ENCODE measurements around the gene DNM3.
"Not testable (repeated sequence)": the region's sequence is repeated elsewhere in the genome, so short reads cannot be mapped to it uniquely, and the experiment has no call there.

Gene DNM3

GRCh38 chr1:171841050-171841910 lies at the start of gene DNM3:
Gene DNM3, plus strand, starts transcription at chr1:171841498. Its CDS starts 159 bp downstream, at chr1:171841657.
- DNase-seq (ENCODE audit: low spot score), result peak; percentile 92

GRCh38 chr1:171792656-171793369 lies 48.5 kb upstream of the DNM3 start:
- no peak for DNase-seq (ENCODE audit: low spot score)

GRCh38 chr1:171793636-171794035 lies 47.7 kb upstream of the DNM3 start:
- no peak for DNase-seq (ENCODE audit: low spot score)

- no peak for DNase-seq (ENCODE audit: low spot score)
These were observed 47.2 kb upstream of the DNM3 start for GRCh38 chr1:171794085-171794484.

- no peak for DNase-seq (ENCODE audit: low spot score)
These were observed 44.7 kb upstream of the DNM3 start for GRCh38 chr1:171796592-171796991.

- DNase-seq (ENCODE audit: low spot score), result no peak
These were observed 43.0 kb upstream of the DNM3 start for GRCh38 chr1:171798311-171798710.

- no peak for DNase-seq (ENCODE audit: low spot score)
These were observed 42.5 kb upstream of the DNM3 start for GRCh38 chr1:171798765-171799164.

- no peak for DNase-seq (ENCODE audit: low spot score)
These were observed 42.1 kb upstream of the DNM3 start for GRCh38 chr1:171799166-171799565.

- DNase-seq (ENCODE audit: low spot score), result not testable (repeated sequence)
These were observed 41.6 kb upstream of the DNM3 start for GRCh38 chr1:171799698-171800097.

GRCh38 chr1:171800342-171800741 lies 41.0 kb upstream of the DNM3 start:
- no peak for DNase-seq (ENCODE audit: low spot score)

- no peak for DNase-seq (ENCODE audit: low spot score)
These were observed 40.4 kb upstream of the DNM3 start for GRCh38 chr1:171800851-171801250.

GRCh38 chr1:171801487-171801891 lies 39.8 kb upstream of the DNM3 start:
- DNase-seq (ENCODE audit: low spot score), result peak; percentile 74

GRCh38 chr1:171802207-171802606 lies 39.1 kb upstream of the DNM3 start:
- DNase-seq (ENCODE audit: low spot score), result peak; percentile 68

- DNase-seq (ENCODE audit: low spot score), result no peak
These were observed 38.3 kb upstream of the DNM3 start for GRCh38 chr1:171803045-171803444.

- DNase-seq (ENCODE audit: low spot score), result no peak
These were observed 37.8 kb upstream of the DNM3 start for GRCh38 chr1:171803461-171804022.

- peak; percentile 24 for DNase-seq (ENCODE audit: low spot score)
These were observed 35.7 kb upstream of the DNM3 start for GRCh38 chr1:171805395-171806115.

GRCh38 chr1:171807556-171807955 lies 33.7 kb upstream of the DNM3 start:
- no peak for DNase-seq (ENCODE audit: low spot score)

GRCh38 chr1:171809834-171810233 lies 31.5 kb upstream of the DNM3 start:
- DNase-seq (ENCODE audit: low spot score), result no peak

- DNase-seq (ENCODE audit: low spot score), result no peak
These were observed 29.6 kb upstream of the DNM3 start for GRCh38 chr1:171811672-171812071.

- no peak for DNase-seq (ENCODE audit: low spot score)
These were observed 26.6 kb upstream of the DNM3 start for GRCh38 chr1:171814692-171815091.

GRCh38 chr1:171816300-171816901 lies 24.9 kb upstream of the DNM3 start:
- no peak for DNase-seq (ENCODE audit: low spot score)

Measured in globus pallidus (tissue), 1 donor.